Astrocyte of the spinal cord (primary cell): ENCODE results near the gene RNFT2.
"Not testable (repeated sequence)": the region's sequence is repeated elsewhere in the genome, so short reads cannot be mapped to it uniquely, and the experiment has no call there.

Source experiments
- DNase-seq: peaks from one replicate; pipeline ENCODE4 v3.0.0; 2011; ENCODE audit warnings: low read depth, low spot score
- H3K4me3 ChIP-seq: 2 replicates; pipeline ENCODE4 v1.5.1; 2011; ENCODE audit warnings: low read depth, mild to moderate bottlenecking, low read length, moderate library complexity
- in situ Hi-C: cut with HindIII; loops from 2 replicates; pipeline ENCODE4 v1.10.0; 2017; ENCODE audit warnings: low sequenced_read_pairs
- TF ChIP-seq, protein P1 (sequence below): IDR thresholded peaks from 2 replicates; pipeline ENCODE4 v1.5.1; 2012; ENCODE audit warnings: low read depth, mild to moderate bottlenecking, low read length, inconsistent platforms

The RNFT2 gene

GRCh38 chr12:116783525-116784237 lies 45.6 kb downstream of the RNFT2 start:
- DNase-seq = no peak
- in situ Hi-C loops = no loop called here
- TF ChIP-seq, protein P1, sequence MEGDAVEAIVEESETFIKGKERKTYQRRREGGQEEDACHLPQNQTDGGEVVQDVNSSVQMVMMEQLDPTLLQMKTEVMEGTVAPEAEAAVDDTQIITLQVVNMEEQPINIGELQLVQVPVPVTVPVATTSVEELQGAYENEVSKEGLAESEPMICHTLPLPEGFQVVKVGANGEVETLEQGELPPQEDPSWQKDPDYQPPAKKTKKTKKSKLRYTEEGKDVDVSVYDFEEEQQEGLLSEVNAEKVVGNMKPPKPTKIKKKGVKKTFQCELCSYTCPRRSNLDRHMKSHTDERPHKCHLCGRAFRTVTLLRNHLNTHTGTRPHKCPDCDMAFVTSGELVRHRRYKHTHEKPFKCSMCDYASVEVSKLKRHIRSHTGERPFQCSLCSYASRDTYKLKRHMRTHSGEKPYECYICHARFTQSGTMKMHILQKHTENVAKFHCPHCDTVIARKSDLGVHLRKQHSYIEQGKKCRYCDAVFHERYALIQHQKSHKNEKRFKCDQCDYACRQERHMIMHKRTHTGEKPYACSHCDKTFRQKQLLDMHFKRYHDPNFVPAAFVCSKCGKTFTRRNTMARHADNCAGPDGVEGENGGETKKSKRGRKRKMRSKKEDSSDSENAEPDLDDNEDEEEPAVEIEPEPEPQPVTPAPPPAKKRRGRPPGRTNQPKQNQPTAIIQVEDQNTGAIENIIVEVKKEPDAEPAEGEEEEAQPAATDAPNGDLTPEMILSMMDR = no peak
- no peak overlapping the region for H3K4me3 ChIP-seq

DNA sequence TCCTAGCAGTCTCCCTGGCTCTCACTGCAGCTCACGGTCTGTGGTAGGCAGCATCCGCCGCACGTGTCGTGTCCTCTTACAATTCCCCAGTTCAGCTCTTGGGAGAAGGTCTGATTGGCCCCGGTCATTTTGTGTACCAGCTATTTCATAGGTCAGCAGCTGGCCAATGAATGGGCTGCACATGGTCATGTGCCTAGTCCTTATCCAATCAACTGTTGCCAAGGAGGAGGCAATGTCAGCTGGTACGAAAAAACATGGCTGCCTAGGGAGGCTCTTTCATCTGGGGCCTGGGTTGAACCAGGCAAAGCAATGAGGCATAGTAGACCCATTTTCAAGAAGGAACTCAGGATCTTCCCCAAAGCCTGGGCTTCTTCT lies 46.1 kb downstream of the RNFT2 start:
- H3K4me3 ChIP-seq = no peak overlapping the region
- no peak for DNase-seq
- in situ Hi-C loops = no loop called here
- TF ChIP-seq, protein P1 = no peak

- H3K4me3 ChIP-seq, in situ Hi-C loops, DNase-seq: not testable (repeated sequence)
Observed at GRCh38 chr12:116789562-116789961, 51.4 kb downstream of the RNFT2 start.

DNA sequence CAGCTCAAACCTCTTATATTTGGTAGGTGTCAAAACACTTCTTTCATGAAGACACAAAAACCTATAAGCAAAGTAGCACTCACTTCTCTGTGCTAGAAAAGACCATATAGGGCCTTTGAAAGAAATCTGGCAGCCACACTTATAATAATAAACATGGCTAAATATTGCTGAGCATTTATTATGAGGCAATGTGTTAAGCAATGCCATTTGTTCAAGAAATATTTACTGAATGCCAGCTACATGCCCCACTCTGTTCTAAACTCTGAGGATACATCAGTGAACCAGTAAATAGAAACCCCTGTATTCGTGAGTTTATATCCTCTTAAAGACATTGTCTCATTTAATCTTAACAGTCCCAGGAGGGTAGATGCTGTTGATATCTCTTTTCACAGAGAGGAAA lies 52.0 kb downstream of the RNFT2 start:
- in situ Hi-C loops = no loop called here
- no peak overlapping the region for H3K4me3 ChIP-seq
- TF ChIP-seq, protein P1 = no peak
- no peak for DNase-seq

- DNase-seq = no peak
- in situ Hi-C loops = no loop called here
- H3K4me3 ChIP-seq = no peak overlapping the region
- TF ChIP-seq, protein P1 = no peak
Observed at GRCh38 chr12:116792403-116792802, 54.3 kb downstream of the RNFT2 start.

DNA sequence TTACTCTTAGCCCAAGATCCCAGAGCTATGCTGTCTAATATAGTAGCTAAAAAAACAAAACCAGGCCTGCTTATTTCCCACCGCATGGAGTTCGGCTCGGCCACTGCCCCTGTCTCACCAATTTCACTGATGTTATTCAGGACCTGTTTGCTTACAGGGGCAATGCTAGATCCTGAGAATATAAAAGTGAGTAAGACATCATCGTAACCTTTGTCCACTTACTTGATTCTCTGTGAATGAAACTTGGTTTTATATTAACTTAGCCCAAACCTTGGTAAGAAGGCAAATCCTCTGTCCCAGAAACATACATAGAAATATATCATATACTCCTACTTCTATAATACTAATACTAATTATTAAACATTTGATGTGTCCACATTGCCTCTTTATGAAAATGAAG lies 56.6 kb downstream of the RNFT2 start:
- no peak overlapping the region for H3K4me3 ChIP-seq
- no peak for DNase-seq
- in situ Hi-C loops = no loop called here
- TF ChIP-seq, protein P1 = no peak

DNA sequence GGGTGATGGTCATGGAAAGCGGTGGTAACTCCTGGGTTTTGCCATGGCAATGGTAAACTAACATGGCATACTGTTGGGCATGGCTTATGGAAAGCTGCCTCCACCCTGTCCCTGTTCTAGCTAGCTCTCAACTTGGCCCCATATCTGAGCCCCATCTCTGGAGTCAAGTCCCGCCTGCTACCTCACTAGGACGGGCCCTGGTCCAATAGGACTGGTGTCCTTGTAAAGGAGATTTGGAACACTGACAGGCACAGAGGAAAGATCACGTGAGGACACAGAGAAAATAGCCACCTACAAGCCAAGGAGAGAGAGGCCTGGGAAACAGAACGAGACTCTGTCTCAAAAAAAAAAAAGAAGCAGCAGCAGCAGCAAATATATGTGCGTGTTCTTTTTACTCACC lies 59.8 kb downstream of the RNFT2 start:
- DNase-seq = no peak
- H3K4me3 ChIP-seq = no peak overlapping the region
- TF ChIP-seq, protein P1 = no peak
- in situ Hi-C loops = no loop called here
